ENCODE results near the gene FOXL3. TPM values are rescaled to one million over a fixed set of nuclear protein-coding genes. Genes with fewer than 3 reads are reported as not detected.

FOXL3 gene
- total RNA-seq, 1 donor from 2014 or later: not detected

DNA sequence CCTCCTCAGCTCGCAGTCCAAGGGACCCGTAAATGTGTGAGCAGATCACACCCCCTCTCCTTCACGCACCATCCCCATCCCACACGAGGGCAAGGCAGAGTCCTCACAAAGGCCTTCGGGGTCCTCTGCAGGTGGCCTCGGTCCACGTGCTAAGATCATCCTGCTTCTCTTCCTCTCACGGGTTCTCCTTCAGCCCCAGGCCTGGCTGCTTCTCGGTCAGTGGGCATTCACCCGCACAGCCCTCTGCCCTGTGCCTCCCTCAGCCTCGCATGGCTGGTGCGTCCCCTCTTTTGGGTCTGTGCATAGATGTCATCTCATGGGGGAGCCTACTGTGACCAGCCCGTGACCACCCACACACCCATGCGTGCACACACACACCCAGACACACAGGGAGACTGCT, 17.3 kb upstream of the FOXL3 start:
- Mint-ChIP-seq H3K27me3 (peaks cover 2% of the 10 kb centered on the region), H3K4me1 (no peaks in the 10 kb centered on the region), H3K4me3 (no peak overlapping the region), H3K36me3 (ENCODE audit: low read depth) (no peaks in the 10 kb centered on the region), H3K27ac (no peak overlapping the region), H3K9me3 (peaks cover 18% of the 10 kb centered on the region)
- ChIA-PET POLR2A (no interaction called here), CTCF (no interaction called here)
- no peak for DNase-seq
- ATAC-seq (ENCODE audit: low read depth): no peak
- TF ChIP-seq, protein P1, sequence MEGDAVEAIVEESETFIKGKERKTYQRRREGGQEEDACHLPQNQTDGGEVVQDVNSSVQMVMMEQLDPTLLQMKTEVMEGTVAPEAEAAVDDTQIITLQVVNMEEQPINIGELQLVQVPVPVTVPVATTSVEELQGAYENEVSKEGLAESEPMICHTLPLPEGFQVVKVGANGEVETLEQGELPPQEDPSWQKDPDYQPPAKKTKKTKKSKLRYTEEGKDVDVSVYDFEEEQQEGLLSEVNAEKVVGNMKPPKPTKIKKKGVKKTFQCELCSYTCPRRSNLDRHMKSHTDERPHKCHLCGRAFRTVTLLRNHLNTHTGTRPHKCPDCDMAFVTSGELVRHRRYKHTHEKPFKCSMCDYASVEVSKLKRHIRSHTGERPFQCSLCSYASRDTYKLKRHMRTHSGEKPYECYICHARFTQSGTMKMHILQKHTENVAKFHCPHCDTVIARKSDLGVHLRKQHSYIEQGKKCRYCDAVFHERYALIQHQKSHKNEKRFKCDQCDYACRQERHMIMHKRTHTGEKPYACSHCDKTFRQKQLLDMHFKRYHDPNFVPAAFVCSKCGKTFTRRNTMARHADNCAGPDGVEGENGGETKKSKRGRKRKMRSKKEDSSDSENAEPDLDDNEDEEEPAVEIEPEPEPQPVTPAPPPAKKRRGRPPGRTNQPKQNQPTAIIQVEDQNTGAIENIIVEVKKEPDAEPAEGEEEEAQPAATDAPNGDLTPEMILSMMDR (IDR thresholded peaks at IDR 0.05): no peak
- intact Hi-C loops (cut with micrococcal nuclease): no loop called here

- ChIA-PET CTCF (no interaction called here), POLR2A (no interaction called here)
- DNase-seq (no peak), ATAC-seq (ENCODE audit: low read depth) (no peak)
- H3K9me3 Mint-ChIP-seq: peaks cover 18% of the 10 kb centered on the region
- H3K36me3 Mint-ChIP-seq (ENCODE audit: low read depth): no peaks in the 10 kb centered on the region
- H3K27ac Mint-ChIP-seq: no peak overlapping the region
- no peaks in the 10 kb centered on the region for H3K4me1 Mint-ChIP-seq
- intact Hi-C loops (cut with micrococcal nuclease): no loop called here
- peaks cover 2% of the 10 kb centered on the region for H3K27me3 Mint-ChIP-seq
- no peak overlapping the region for H3K4me3 Mint-ChIP-seq
- TF ChIP-seq, protein P1 (IDR thresholded peaks at IDR 0.05): no peak
Observed at GRCh38 chr7:273327-273726, 16.6 kb upstream of the FOXL3 start.

- Mint-ChIP-seq H3K27me3 (peaks cover 2% of the 10 kb centered on the region), H3K27ac (no peak overlapping the region), H3K4me3 (no peak overlapping the region), H3K9me3 (peaks cover 18% of the 10 kb centered on the region), H3K36me3 (ENCODE audit: low read depth) (no peaks in the 10 kb centered on the region), H3K4me1 (no peaks in the 10 kb centered on the region)
- ChIA-PET CTCF (no interaction called here), POLR2A (no interaction called here)
- TF ChIP-seq, protein P1 (IDR thresholded peaks at IDR 0.05): no peak
- DNase-seq (no peak), ATAC-seq (ENCODE audit: low read depth) (no peak)
- intact Hi-C loops (cut with micrococcal nuclease): no loop called here
Observed at GRCh38 chr7:274266-274665, 15.7 kb upstream of the FOXL3 start.

DNA sequence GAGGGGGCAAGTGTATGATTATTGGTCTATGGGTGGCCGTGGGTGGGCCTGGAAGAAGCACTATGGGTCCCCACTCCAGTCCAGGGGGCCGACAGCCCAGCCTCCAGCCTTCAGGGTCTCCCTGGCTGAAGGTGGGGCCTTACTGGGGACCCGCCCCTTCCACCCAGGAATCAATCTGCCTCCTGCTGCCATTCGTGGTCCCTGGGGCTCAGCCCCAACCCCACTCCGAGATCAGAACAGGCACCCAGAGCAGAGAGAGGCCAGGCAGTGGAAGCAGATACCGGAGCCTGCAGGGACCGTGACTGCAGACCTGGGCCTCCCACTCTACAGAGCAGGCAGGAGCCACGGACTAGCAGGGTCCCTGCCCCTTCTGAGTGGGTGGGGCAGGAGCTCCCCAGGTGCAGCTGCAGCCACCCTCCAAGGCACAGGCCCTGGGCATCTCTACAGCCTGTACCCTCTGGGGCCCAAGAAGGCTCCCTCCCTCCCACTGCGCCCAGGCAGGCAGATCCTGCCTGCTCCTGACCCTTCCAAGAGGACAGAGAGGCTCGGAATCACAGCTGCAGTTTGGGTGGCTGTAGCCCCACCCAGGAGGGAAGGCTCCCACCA, 13.6 kb upstream of the FOXL3 start:
- TF ChIP-seq, protein P1 (IDR thresholded peaks at IDR 0.05): no peak
- ATAC-seq (ENCODE audit: low read depth) (no peak), DNase-seq (no peak)
- H3K36me3 Mint-ChIP-seq (ENCODE audit: low read depth): no peaks in the 10 kb centered on the region
- no peak overlapping the region for H3K4me3 Mint-ChIP-seq
- intact Hi-C loops (cut with micrococcal nuclease): no loop called here
- ChIA-PET POLR2A (no interaction called here), CTCF (no interaction called here)
- no peaks in the 10 kb centered on the region for H3K4me1 Mint-ChIP-seq
- peaks cover 18% of the 10 kb centered on the region for H3K9me3 Mint-ChIP-seq
- H3K27ac Mint-ChIP-seq: no peak overlapping the region
- peaks cover 2% of the 10 kb centered on the region for H3K27me3 Mint-ChIP-seq

DNA sequence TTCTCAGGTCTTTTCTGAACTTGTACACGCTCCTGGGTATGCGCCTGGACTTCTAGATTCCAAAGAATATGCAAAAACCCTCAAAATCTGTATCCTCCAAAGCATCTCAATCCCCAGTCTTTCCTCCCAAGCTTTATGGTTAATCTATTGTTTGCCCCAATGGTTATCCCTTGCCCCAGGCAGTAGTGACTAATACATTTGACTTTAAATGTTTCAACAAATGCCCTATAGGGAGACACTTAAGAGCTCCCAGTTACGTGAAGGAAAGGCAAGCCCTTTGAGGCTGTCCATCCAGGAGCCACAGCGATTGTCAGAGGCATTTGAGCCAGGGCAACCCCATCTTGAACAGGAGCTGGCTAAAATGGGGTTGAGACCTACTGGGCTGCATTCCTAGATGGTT, 12.7 kb upstream of the FOXL3 start:
- no peak for DNase-seq
- H3K4me3 Mint-ChIP-seq: no peak overlapping the region
- TF ChIP-seq, protein P1 (IDR thresholded peaks at IDR 0.05): no peak
- POLR2A ChIA-PET: no interaction called here
- CTCF ChIA-PET: no interaction called here
- intact Hi-C loops (cut with micrococcal nuclease): no loop called here
- no peaks in the 10 kb centered on the region for H3K36me3 Mint-ChIP-seq (ENCODE audit: low read depth)
- H3K9me3 Mint-ChIP-seq: peaks cover 18% of the 10 kb centered on the region
- H3K4me1 Mint-ChIP-seq: no peaks in the 10 kb centered on the region
- H3K27ac Mint-ChIP-seq: no peak overlapping the region
- H3K27me3 Mint-ChIP-seq: peaks cover 2% of the 10 kb centered on the region
- ATAC-seq (ENCODE audit: low read depth): no peak
